Lung (tissue), 12 donors: ENCODE results near the gene ZNF511. TPM values are rescaled to one million over a fixed set of nuclear protein-coding genes. Genes with fewer than 3 reads are reported as not detected.

Experiments
- ATAC-seq: fragments of 200-7000 bp; cut with Tn5 transposase; one replicate; pipeline ENCODE4 v1.9.1; 2020; ENCODE audit warnings: moderate number of reproducible peaks; ENCODE audit not compliant: insufficient read depth, low FRiP score
- DNase-seq, 3 donors: peaks; one replicate each; pipeline ENCODE4 v3.0.0-alpha.2; 2013 to 2017
- H3K27ac ChIP-seq, 2 donors: one replicate each; pipeline ENCODE4 v1.5.1; 2013; ENCODE audit warnings: mild to moderate bottlenecking in 2 of 2, moderate library complexity in 2 of 2, control low read depth in 1 of 2, inconsistent platforms in 1 of 2, low read depth in 1 of 2, low read length in 1 of 2
- H3K27me3 ChIP-seq, 3 donors: one replicate each; pipeline ENCODE4 v1.5.1; 2013; ENCODE audit warnings: low read length in 2 of 3; ENCODE audit not compliant: control insufficient read depth in 3 of 3, insufficient read depth in 3 of 3
- H3K36me3 ChIP-seq, 4 donors: one replicate each; pipeline ENCODE4 v1.5.1; 2013; ENCODE audit warnings: low read length in 4 of 4, mild to moderate bottlenecking in 1 of 4, moderate library complexity in 1 of 4; ENCODE audit not compliant: control insufficient read depth in 4 of 4, insufficient read depth in 4 of 4
- H3K4me1 ChIP-seq, 5 donors: one replicate each; pipeline ENCODE4 v1.5.1; 2013; ENCODE audit warnings: low read length in 5 of 5, mild to moderate bottlenecking in 2 of 5, moderate library complexity in 1 of 5; ENCODE audit not compliant: control insufficient read depth in 5 of 5, insufficient read depth in 5 of 5
- H3K4me3 ChIP-seq: one replicate; pipeline ENCODE4 v1.5.1; 2013; ENCODE audit warnings: mild to moderate bottlenecking, control low read depth, moderate library complexity
- H3K9ac ChIP-seq, 2 donors: one replicate each; pipeline ENCODE4 v1.5.1; 2013; ENCODE audit warnings: low read length in 2 of 2, control low read depth in 1 of 2; ENCODE audit not compliant: insufficient read depth in 1 of 2
- H3K9me3 ChIP-seq, 4 donors: one replicate each; pipeline ENCODE4 v1.5.1; 2013; ENCODE audit warnings: low read length in 3 of 4, mild to moderate bottlenecking in 1 of 4, moderate library complexity in 1 of 4; ENCODE audit not compliant: control insufficient read depth in 4 of 4, insufficient read depth in 3 of 4
- CTCF ChIP-seq: IDR thresholded peaks from 2 replicates; pipeline ENCODE4 v1.5.1; 2012; ENCODE audit warnings: mild to moderate bottlenecking; ENCODE audit errors: control extremely low read depth, extremely low read depth
- WGBS, 2 donors: extraction: QIAGEN DNeasy Blood & Tissue Kit; methylation state at CpG; one replicate each; pipeline ENCODE4 v1.1.7; 2013; 5-methylcytosine and 5-hydroxymethylcytosine counted together
- polyA plus RNA-seq, 2 donors: library from polyadenylated mRNA; stranded (reverse); fragments of 200-250 nt; gene quantifications; one replicate each; pipeline ENCODE4 v1.2.1, GENCODE V29; 2013
- total RNA-seq, 2 donors: library from RNA; depleted of rRNA in 1 of 2; stranded (reverse); fragments of >200 nt in 1 of 2; gene quantifications; one replicate each; pipeline ENCODE4 v1.2.1, GENCODE V29; 2014 to 2021
- donor health status: control.
- donor health status: control.
- donor health status: Bipolar disorder and iron deficiency.
- donor health status: healthy.
- donor health status: DM: yes; HTN: yes; CAD: no.

Gene ZNF511
- total and polyA plus RNA-seq, 4 donors = 18.6 to 79.9 (median 43.6) TPM

DNA sequence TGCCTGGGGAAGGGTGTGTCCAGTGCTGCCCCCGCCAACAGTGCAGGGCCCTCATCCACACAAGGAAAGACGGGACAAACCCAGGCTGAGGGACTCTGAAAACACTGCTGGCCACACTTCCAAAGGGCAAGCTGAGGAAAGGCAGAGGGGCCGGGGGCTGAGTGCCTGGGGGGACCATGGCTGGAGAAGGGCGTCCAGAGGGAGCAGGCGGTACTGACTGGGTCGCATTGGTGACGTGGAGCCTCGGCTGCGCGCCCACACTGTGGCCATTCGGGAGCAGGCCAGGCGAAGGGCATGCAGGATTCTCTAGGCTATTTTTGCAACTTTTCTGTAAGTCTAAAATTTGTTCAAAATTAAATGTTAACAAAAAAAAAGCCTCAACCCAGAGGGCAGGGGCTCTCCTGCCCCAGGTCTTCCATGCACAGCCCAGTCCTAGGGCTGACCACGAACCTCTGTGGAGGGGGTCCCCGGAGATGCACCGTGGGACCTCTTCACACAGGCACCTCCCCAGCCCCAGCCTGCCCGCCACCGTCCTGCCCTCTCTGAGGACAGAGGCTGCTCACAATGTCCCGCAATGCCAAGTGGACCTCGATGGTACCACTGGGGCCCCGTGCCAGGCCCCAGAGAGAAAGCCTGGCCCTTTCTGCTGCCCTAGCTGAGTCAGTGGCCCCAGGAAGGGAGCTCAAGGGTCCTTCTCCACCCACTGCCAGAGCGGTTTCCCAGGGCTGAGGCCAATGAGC lies 42.5 kb upstream of the ZNF511 start:
- TF ChIP-seq CTCF = no peak
- H3K9me3 ChIP-seq = no peaks in the 10 kb centered on the region
- ATAC-seq (no peak), DNase-seq (no peak)
- peaks cover 0 to 10% (median 3%) of the 10 kb centered on the region in 5 donors for H3K4me1 ChIP-seq
- WGBS, 2 donors = 91 to 95% methylated on average over 21 of the region's 21 CpGs
- H3K27me3 ChIP-seq = no peaks in the 10 kb centered on the region
- no peak overlapping the region for H3K4me3 ChIP-seq
- peaks cover 0 to 16% (median 0%) of the 10 kb centered on the region in 4 donors for H3K36me3 ChIP-seq
- H3K9ac ChIP-seq = no peak overlapping the region
- no peak overlapping the region for H3K27ac ChIP-seq

DNA sequence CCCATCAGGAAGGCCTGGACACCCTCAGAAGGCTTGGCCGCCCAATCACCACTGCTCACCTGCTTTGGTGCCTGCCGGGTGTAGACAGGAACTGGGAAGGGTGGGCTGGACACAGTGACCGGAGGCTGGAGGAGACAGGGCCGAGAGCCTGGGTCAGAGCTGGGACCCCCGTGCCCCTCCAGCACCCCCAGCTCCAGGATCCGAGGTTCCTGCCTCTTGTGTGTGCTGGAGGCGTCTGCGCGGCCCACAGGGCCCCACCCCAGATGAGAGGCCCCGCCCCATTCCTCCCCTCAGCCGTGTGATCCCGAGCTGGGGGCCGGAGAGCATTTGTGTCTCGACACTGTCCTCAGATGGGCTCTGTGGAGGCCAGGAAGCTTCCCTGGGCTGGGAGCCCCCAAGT lies 41.4 kb upstream of the ZNF511 start:
- DNase-seq = no peak
- no peaks in the 10 kb centered on the region for H3K9me3 ChIP-seq
- ATAC-seq = no peak
- H3K27ac ChIP-seq = no peak overlapping the region
- TF ChIP-seq CTCF = no peak
- H3K4me1 ChIP-seq = peaks cover 0 to 6% (median 3%) of the 10 kb centered on the region in 5 donors
- H3K27me3 ChIP-seq = no peaks in the 10 kb centered on the region
- 84 to 88% methylated on average over 14 of the region's 14 CpGs for WGBS, 2 donors
- H3K4me3 ChIP-seq = no peak overlapping the region
- H3K9ac ChIP-seq = no peak overlapping the region
- peaks cover 0 to 22% (median 0%) of the 10 kb centered on the region in 4 donors for H3K36me3 ChIP-seq

GRCh38 chr10:133267829-133268228 lies 40.9 kb upstream of the ZNF511 start:
- no peak overlapping the region for H3K4me3 ChIP-seq
- H3K9me3 ChIP-seq = no peaks in the 10 kb centered on the region
- H3K4me1 ChIP-seq = peaks cover 0 to under 1% (median 0%) of the 10 kb centered on the region in 5 donors
- WGBS, 2 donors = 91 to 93% methylated on average over 18 to 22 of the region's 22 CpGs
- H3K27ac ChIP-seq = no peak overlapping the region
- no peaks in the 10 kb centered on the region for H3K27me3 ChIP-seq
- H3K36me3 ChIP-seq = peaks cover 0 to 24% (median 0%) of the 10 kb centered on the region in 4 donors
- TF ChIP-seq CTCF = no peak
- ATAC-seq (no peak), DNase-seq (no peak)
- H3K9ac ChIP-seq = no peak overlapping the region

- H3K27ac ChIP-seq = no peak overlapping the region
- WGBS, 2 donors = 95 to 96% methylated on average over 21 to 22 of the region's 22 CpGs
- no peaks in the 10 kb centered on the region for H3K4me1 ChIP-seq
- H3K36me3 ChIP-seq = peaks cover 0 to 27% (median 0%) of the 10 kb centered on the region in 4 donors
- H3K27me3 ChIP-seq = no peaks in the 10 kb centered on the region
- no peaks in the 10 kb centered on the region for H3K9me3 ChIP-seq
- ATAC-seq (no peak), DNase-seq (no peak)
- H3K9ac ChIP-seq = no peak overlapping the region
- no peak for TF ChIP-seq CTCF
- no peak overlapping the region for H3K4me3 ChIP-seq
Measured at GRCh38 chr10:133268532-133268931, 40.2 kb upstream of the ZNF511 start.
